AG09309 (cell line): ENCODE measurements around the gene ATP5F1B.
"Not testable (repeated sequence)": the region's sequence is repeated elsewhere in the genome, so short reads cannot be mapped to it uniquely, and the experiment has no call there.

ENCODE experiments used
- DNase-seq: peaks from one replicate; pipeline ENCODE4 v3.0.0-alpha.2; 2010; ENCODE audit warnings: low read depth
- H3K4me3 ChIP-seq: 2 replicates; pipeline ENCODE4 v1.5.1; 2011; ENCODE audit warnings: mild to moderate bottlenecking, low read depth, low read length, moderate library complexity; ENCODE audit not compliant: control insufficient read depth
- CTCF ChIP-seq: IDR thresholded peaks from 2 replicates; pipeline ENCODE4 v1.5.1; 2011; ENCODE audit warnings: mild to moderate bottlenecking, low read depth, low read length, inconsistent platforms; ENCODE audit not compliant: insufficient read depth, control insufficient read depth; ENCODE audit errors: missing control alignments

ATP5F1B gene

GRCh38 chr12:56670836-56671235, 25.1 kb upstream of the ATP5F1B start:
- DNase-seq, result no peak
- no peak overlapping the region for H3K4me3 ChIP-seq
- no peak for TF ChIP-seq CTCF

- no peak for DNase-seq
- no peak overlapping the region for H3K4me3 ChIP-seq
- no peak for TF ChIP-seq CTCF
These were observed 22.3 kb upstream of the ATP5F1B start for GRCh38 chr12:56668197-56668457.

- no peak for TF ChIP-seq CTCF
- DNase-seq, result no peak
These were observed 16.3 kb upstream of the ATP5F1B start for GRCh38 chr12:56661979-56662638.

GRCh38 chr12:56661560-56661959, 15.8 kb upstream of the ATP5F1B start:
- no peak overlapping the region for H3K4me3 ChIP-seq
- TF ChIP-seq CTCF, result no peak
- no peak for DNase-seq

More at GRCh38 chr12:56661979-56662638, 16.3 kb upstream of the ATP5F1B start:
- no peak overlapping the region for H3K4me3 ChIP-seq

GRCh38 chr12:56658921-56659320, 13.1 kb upstream of the ATP5F1B start:
- DNase-seq, result no peak
- no peak overlapping the region for H3K4me3 ChIP-seq
- TF ChIP-seq CTCF, result no peak

GRCh38 chr12:56657416-56658379, 11.9 kb upstream of the ATP5F1B start:
- DNase-seq, result no peak
- H3K4me3 ChIP-seq, result no peak overlapping the region
- TF ChIP-seq CTCF, result no peak

GRCh38 chr12:56653781-56654180, 8.0 kb upstream of the ATP5F1B start:
- DNase-seq, H3K4me3 ChIP-seq: not testable (repeated sequence)

GRCh38 chr12:56648023-56648422, 2.2 kb upstream of the ATP5F1B start:
- not testable (repeated sequence) for DNase-seq, H3K4me3 ChIP-seq
